HG02642 (cell line): ENCODE measurements around the gene STK32C.
"Not testable (repeated sequence)": the region's sequence is repeated elsewhere in the genome, so short reads cannot be mapped to it uniquely, and the experiment has no call there.

Experiments
- ATAC-seq: cut with Tn5 transposase; IDR thresholded peaks from one replicate; pipeline ENCODE4 v1.9.1; 2021; ENCODE audit warnings: mild to moderate bottlenecking; ENCODE audit not compliant: unreplicated experiment, poor library complexity

Gene STK32C

GRCh38 chr10:132270721-132271457 lies 36.9 kb downstream of the STK32C start:
- no peak for ATAC-seq

- ATAC-seq, result no peak
Observed at GRCh38 chr10:132270256-132270655, 37.5 kb downstream of the STK32C start.

DNA sequence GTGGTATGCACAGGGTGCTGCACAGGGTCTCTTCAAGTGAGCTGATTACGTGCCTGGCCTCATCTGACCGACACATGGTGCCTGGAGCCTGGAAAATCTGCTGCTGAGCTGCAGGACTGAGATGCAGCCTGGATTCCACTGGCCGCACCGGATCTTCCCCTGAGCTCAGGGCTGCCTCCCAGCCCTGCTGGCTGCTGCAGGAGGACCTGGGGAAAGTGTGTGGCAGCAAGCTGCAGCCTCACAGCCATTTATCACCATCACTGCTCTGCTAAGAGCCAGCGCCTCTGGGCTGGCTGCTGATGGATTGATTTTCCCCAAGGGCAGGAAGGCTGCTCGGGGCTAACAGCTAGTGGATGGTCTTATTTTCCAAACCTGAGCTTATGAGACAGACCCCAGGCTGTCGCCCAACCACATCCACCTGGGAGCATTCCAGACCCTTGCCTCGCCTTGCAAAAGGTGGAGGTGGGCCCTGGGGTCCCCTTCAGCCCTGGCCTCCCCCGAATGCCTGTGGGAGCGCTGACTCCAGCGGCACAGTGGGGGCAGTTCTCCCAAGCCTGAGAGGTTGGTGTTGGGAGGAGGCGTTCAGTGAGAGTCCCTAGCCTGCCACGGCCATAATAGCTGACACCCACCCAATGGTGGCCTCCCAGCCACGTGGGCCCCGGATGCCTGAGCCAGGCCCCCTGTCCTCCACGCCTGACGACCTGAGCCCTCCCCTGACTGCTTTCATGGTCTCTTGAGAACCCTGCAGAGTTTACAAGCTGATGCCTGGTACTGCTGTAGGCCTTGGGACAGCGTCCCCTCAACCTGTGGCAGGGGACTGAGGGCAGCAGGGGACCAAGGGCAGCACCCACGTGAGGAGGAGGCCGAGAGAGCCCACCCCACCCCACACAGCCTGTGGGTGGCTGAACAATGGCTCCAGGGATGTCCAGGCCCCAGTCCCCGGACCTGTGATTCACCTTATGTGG lies 38.2 kb downstream of the STK32C start:
- ATAC-seq, result no peak

DNA sequence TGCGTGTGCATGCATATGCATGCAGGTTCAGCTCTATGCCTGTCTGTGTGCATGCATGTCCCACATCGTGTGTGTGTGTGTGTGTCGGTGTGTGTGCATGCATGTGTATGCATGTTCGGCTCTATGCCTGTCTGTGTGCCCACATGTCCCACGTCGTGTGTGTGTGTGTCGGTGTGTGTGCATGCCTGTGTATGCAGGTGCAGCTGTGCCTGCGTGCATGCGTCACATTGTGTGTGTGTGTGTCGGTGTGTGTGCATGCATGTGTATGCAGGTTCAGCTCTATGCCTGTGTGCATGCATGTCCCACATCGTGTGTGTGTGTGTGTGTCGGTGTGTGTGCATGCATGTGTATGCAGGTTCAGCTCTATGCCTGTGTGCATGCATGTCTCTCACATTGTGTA lies 39.8 kb downstream of the STK32C start:
- ATAC-seq, result not testable (repeated sequence)

- no peak for ATAC-seq
Observed at GRCh38 chr10:132266594-132267161, 41.1 kb downstream of the STK32C start.

DNA sequence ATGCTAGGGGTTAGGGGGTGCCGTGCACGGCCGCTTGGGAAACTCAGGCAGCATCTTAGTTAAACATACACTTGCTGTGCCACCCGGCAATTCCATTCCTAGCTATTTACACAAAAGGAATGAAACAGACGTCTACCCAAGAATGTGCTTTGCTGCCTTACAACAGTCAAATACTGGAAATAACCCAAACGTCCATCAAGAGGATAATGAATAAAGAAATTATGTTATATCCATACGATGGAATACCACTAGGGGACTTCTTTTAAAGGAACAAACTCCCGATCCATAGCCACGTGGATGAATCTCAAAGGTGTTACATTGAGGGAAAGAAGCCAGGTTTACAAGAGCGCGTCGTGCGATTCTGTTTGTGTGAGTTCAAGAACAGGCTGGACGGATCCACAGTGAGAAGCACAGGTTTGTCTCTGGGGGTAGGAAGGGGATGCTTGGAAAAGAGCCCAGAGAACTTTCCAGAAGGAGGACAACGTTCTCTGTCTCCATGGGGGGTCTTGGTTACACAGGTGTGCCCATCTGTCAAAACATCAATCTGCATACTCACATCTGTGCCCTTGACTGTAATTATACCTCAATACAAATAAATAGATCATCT lies 41.8 kb downstream of the STK32C start:
- no peak for ATAC-seq

- ATAC-seq, result no peak
Observed at GRCh38 chr10:132264966-132265889, 42.5 kb downstream of the STK32C start.

DNA sequence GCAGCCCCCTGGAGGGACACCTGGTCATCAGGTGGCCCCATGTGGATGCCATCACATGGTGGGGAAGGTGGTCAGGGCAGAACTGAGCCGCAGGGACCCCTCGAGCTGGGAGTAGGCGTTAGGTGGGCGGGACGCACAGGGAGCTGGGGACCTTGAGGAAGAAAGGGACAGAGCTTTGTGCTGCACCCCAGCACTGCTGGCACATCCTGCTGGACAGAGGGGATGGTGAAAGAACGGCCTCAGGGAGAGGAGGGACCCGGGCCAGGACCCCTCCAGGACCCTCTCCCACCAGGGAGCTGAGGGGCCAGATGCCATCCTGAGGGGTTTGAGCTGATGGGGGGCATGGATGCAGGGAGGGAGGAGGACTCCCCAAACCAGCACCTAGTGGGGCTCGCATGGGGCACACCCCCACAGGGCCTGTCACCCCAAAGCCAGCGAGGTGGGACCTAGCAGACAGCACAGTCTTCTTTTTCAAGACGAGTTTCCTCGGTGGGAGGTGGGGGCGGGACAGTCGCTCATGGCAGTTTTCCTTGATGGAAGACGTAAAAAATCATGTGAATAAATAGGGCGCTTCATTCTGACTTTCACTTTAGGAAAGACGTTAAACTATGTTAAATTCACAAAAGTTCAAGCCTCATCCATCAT lies 43.3 kb downstream of the STK32C start:
- no peak for ATAC-seq

DNA sequence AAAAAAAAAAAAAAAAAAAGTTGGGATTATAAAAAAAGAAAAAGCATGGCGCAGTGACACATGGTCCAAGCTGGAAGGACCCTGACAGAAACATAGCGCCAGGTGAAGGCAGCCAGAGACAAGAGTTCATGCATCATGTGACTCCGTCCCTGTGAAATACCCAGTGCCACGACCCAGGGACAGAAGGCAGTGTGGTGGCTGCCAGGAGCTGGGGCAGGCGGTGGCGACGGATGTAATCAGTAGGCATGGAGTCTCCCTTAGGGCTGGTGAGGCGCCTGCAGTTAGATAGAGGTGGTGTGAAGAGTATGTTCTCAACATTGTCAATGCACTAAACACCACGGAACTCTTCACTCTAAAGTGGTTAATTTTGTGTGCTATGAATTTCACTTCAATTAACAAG lies 43.9 kb downstream of the STK32C start:
- no peak for ATAC-seq

DNA sequence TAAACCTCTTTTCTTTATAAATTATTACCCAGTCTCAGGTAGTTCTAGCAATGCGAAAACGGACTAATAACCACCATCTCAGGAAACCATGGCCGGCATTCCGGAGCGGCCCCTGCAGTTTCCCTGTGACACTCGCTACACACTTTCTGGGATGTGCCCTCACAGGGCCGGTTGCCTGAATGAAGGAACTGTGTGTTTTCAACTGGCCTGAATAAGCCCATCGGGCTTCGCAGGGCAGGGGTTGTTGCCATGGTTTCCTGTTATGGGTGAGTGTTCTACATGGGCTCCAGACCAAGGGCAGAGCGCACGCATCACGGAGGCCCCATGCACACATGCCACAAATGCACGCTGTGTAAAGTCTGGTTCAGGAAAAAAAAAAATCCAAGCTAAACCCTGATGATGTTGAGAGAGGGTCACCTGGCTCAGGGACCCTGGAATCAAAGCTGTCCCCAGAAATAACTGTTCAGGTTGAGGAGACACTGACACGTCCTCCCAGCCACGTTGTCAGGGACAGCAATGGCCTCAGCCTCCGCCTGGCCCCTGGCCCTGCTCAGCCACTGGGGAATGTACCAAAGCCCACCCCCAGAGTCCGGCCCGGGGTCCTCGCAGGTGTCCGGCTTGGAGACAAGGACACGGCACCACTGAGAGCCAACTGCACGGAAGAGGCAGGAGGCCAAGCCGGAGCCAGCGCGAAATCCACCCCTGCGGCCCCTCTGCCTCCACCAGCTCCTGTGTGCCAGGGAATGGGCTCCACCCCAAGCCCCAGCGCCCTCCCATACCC lies 47.9 kb downstream of the STK32C start:
- ATAC-seq, result no peak

- no peak for ATAC-seq
Observed at GRCh38 chr10:132258423-132258822, 49.3 kb downstream of the STK32C start.

- ATAC-seq, result no peak
Observed at GRCh38 chr10:132257907-132258306, 49.8 kb downstream of the STK32C start.

GRCh38 chr10:132257271-132257670 lies 50.5 kb downstream of the STK32C start:
- ATAC-seq, result no peak

- no peak for ATAC-seq
Observed at GRCh38 chr10:132256866-132257265, 50.9 kb downstream of the STK32C start.

DNA sequence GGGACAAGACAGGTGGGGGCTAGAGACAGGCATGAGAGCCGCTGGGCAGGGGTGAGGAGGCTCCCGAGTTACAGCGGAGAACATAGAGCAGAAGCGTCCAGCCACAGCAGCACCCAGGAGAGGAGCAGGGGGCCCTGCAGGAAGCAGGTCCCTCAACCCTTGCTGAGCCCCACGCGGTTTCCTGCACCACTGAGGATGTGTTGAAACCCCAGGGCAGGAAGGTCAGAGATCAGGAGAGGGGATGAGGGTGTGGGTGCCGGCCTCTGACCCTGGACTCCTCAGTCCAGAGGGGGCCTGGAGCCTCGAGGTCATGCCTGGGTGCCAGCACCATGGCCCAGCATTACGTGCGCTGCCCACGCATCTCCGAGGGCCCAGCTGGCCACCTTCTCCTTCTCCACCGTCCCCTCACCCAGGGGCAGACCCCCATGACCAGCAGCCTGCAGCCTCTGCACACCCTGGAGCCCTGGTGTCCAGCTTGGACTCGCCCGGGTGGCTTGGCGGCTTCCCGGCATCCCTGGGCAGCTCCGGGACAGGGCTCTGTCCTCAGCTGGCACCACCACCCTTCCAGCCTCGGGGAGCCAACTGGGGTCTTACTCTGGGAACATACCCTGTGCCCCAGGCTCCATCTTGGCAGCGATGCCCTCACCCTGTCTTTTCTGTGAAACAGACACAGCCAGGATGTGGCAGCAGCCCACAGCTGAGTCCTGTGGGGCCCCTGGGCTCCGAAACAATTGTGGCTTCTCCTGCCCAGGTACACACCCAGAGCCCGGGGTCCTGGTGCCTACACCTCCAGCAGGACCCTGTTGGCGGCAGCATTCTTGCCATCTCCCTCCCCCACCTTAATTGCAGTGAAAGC lies 52.0 kb downstream of the STK32C start:
- no peak for ATAC-seq

DNA sequence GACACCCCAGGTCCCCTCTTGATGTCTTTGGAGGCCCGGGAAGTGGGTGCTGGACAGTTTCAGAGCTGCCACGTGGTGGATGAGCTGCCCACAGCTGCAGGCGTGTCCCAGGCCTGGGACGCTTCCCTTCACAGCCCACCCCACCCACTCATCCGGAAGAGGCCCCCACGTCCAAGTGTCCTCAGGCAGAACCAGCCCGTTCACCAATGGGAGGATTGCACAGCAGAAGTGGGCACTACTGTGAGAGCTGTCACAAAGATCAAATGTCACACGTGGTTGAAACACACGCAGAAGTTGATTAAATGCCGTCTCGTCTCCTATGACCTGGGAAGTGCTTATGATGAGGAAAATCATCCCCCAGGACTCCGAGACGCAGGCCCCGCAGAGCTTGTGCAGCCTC lies 52.9 kb downstream of the STK32C start:
- ATAC-seq, result no peak

- ATAC-seq, result no peak
Observed at GRCh38 chr10:132253092-132253687, 54.6 kb downstream of the STK32C start.
